ENCODE measurements around the gene PNLIPRP1. TPM values are rescaled to one million over a fixed set of nuclear protein-coding genes. Genes with fewer than 3 reads are reported as not detected.

PNLIPRP1 gene
- total RNA-seq, 1 donor from 2014 or later = not detected

DNA sequence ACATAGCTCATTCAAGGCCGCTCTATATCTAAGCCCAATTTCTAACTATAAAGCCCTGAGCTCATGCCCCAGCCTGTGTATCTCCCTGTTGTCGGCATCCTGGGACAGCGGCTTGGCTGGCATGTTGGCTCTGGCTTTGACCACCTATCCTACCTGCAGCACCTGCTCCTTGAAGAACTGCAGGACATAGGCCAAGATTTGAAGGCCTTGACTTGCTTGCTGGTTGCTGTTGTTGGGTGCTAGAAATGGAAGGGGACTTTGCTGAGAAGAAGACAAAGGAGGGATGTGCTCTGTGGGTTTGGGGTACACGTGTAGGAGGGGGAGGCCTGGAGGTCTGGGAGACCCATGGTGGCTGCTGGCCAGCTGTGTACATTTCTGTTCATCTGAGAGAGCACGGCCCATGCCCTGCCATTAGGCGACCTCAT lies 41.1 kb downstream of the PNLIPRP1 start:
- Mint-ChIP-seq H3K36me3 (ENCODE audit: insufficient read depth) (no peaks in the 10 kb centered on the region), H3K4me1 (ENCODE audit: low read depth) (no peaks in the 10 kb centered on the region), H3K9me3 (ENCODE audit: low read depth) (peaks cover 3% of the 10 kb centered on the region), H3K27ac (no peak overlapping the region), H3K27me3 (peaks cover 15% of the 10 kb centered on the region), H3K4me3 (ENCODE audit: low read depth) (no peak overlapping the region)
- TF ChIP-seq, protein P1, sequence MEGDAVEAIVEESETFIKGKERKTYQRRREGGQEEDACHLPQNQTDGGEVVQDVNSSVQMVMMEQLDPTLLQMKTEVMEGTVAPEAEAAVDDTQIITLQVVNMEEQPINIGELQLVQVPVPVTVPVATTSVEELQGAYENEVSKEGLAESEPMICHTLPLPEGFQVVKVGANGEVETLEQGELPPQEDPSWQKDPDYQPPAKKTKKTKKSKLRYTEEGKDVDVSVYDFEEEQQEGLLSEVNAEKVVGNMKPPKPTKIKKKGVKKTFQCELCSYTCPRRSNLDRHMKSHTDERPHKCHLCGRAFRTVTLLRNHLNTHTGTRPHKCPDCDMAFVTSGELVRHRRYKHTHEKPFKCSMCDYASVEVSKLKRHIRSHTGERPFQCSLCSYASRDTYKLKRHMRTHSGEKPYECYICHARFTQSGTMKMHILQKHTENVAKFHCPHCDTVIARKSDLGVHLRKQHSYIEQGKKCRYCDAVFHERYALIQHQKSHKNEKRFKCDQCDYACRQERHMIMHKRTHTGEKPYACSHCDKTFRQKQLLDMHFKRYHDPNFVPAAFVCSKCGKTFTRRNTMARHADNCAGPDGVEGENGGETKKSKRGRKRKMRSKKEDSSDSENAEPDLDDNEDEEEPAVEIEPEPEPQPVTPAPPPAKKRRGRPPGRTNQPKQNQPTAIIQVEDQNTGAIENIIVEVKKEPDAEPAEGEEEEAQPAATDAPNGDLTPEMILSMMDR (IDR thresholded peaks at IDR 0.05; ENCODE audit: unreplicated experiment) = no peak
- DNase-seq (ENCODE audit: low spot score, unreplicated experiment) = no peak

DNA sequence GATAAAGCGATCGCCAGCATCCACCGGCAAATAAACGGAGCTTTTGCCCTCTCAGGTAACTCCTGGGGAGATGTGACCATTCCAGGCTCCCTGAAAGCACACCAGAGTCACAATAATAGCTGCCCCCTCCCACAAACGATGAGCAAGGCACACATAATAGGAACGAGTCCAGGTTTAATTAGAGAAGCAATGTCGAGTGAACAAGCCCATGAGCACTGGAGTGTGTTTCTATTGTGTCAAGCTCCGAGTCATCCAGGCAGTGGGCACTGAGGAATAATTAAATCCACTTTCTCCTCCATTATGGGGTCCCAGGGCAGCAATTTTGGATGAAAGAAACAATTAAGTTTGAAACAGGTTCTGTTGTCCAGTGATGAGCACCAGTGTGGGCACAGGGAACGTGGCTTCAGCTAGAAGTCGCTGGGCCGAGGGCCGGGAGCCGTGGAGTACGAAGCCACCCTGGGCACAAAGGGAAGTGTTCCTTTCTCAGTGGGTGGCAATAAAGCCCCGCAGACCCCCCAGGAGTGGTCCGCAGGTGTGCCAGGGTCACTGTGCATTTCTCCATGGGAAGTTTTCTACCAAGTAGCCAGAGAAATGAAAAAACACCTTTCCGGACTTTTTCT lies 41.9 kb downstream of the PNLIPRP1 start:
- TF ChIP-seq, protein P1 (IDR thresholded peaks at IDR 0.05; ENCODE audit: unreplicated experiment) = no peak
- H3K27me3 Mint-ChIP-seq = peaks cover 15% of the 10 kb centered on the region

DNA sequence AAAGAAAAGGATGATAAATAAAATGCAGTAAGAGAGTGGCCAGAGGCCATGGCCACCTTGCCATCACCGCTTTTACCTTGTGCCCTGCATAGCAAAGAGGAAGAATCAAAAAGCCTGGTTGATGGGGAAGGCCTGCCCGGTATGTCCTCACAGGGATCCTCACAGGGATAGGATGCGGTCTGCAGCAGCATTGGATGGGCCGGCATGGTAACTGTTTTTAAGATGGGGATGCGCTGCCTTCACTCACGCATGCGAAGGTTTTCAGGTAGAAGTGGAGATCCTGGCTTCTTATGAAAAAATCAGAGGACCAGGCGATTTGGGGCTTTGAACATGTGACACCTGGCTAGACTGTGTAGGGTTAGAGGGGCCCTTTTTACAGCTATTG lies 42.4 kb downstream of the PNLIPRP1 start:
- H3K27me3 Mint-ChIP-seq = peaks cover 15% of the 10 kb centered on the region
- TF ChIP-seq, protein P1 (IDR thresholded peaks at IDR 0.05; ENCODE audit: unreplicated experiment) = no peak
- no peak overlapping the region for H3K27ac Mint-ChIP-seq
- no peaks in the 10 kb centered on the region for H3K36me3 Mint-ChIP-seq (ENCODE audit: insufficient read depth)
- H3K9me3 Mint-ChIP-seq (ENCODE audit: low read depth) = peaks cover 3% of the 10 kb centered on the region
- no peak overlapping the region for H3K4me3 Mint-ChIP-seq (ENCODE audit: low read depth)
- H3K4me1 Mint-ChIP-seq (ENCODE audit: low read depth) = no peaks in the 10 kb centered on the region
- DNase-seq (ENCODE audit: low spot score, unreplicated experiment) = no peak

More for the DNA sequence above, 41.9 kb downstream of the PNLIPRP1 start:
- no peak overlapping the region for H3K4me3 Mint-ChIP-seq (ENCODE audit: low read depth)
- no peak for DNase-seq (ENCODE audit: low spot score, unreplicated experiment)
- H3K4me1 Mint-ChIP-seq (ENCODE audit: low read depth) = no peaks in the 10 kb centered on the region
- H3K27ac Mint-ChIP-seq = no peak overlapping the region
- no peaks in the 10 kb centered on the region for H3K36me3 Mint-ChIP-seq (ENCODE audit: insufficient read depth)
- peaks cover 3% of the 10 kb centered on the region for H3K9me3 Mint-ChIP-seq (ENCODE audit: low read depth)

DNA sequence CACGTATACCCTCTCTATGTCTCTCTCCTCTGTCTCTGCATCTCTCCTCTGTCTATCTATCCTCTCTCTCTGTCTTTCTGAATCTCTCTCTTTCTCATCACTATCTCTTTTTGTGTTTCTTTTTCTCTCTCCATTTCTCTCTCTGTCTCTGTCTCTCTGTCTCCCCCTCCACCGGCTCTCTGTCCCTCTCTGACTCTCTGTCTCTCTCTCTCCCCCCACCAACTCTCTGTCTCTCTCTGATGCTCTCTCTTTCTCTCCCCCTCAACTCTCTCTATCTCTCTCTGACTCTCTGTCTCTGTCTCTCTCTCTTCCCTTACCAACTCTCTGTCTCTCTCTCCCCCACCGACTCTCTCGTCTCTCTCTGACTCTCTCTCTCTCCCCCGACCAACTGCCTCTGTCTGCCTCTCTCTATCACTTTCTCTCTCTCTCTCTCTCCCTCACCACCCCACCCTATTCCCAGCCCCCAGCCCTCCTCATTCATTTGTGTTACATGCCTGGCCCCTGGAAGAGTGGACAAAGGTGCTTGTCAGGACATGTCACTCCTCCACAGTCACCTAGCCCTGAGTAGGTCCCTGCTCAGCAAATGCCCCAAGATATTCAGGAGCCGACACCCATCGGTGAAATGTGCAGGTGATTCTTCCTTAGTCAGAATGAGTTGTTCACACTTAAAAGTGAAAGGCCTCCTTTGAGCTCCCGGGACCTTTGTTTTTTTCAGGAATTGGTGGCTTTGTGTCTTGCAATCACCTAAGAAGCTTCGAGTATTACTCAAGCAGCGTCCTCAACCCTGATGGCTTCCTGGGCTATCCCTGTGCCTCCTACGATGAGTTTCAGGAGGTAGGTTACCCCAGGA lies 43.6 kb downstream of the PNLIPRP1 start:
- Mint-ChIP-seq H3K9me3 (ENCODE audit: low read depth) (peaks cover 3% of the 10 kb centered on the region), H3K4me1 (ENCODE audit: low read depth) (no peaks in the 10 kb centered on the region), H3K27me3 (peaks cover 9% of the 10 kb centered on the region), H3K27ac (no peak overlapping the region), H3K4me3 (ENCODE audit: low read depth) (no peak overlapping the region), H3K36me3 (ENCODE audit: insufficient read depth) (no peaks in the 10 kb centered on the region)
- TF ChIP-seq, protein P1 (IDR thresholded peaks at IDR 0.05; ENCODE audit: unreplicated experiment) = no peak
- no peak for DNase-seq (ENCODE audit: low spot score, unreplicated experiment)

DNA sequence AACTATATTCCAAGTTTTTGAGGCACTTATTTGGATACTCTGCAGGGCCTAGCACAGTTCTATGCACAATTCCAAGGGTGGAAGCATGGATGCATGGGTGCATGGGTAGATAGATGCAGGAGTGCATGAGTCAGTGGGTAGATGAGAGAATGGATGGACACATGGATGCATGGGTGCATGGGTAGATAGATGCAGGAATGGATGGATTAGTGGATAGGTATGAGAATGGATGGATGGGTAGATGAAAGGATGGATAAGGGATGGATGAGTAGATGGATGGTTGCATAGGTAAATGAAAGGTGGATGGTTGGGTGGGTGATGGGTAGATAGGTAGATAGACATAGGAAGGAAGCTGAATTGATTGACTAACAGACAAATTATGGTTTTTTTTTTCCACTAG lies 45.6 kb downstream of the PNLIPRP1 start:
- Mint-ChIP-seq H3K9me3 (ENCODE audit: low read depth) (peaks cover 15% of the 10 kb centered on the region), H3K4me1 (ENCODE audit: low read depth) (no peaks in the 10 kb centered on the region), H3K27ac (no peak overlapping the region), H3K27me3 (peaks cover 8% of the 10 kb centered on the region), H3K36me3 (ENCODE audit: insufficient read depth) (no peaks in the 10 kb centered on the region), H3K4me3 (ENCODE audit: low read depth) (no peak overlapping the region)
- no peak for DNase-seq (ENCODE audit: low spot score, unreplicated experiment)
- TF ChIP-seq, protein P1 (IDR thresholded peaks at IDR 0.05; ENCODE audit: unreplicated experiment) = no peak
